HFF-Myc (cell line): Measurements from ENCODE around the gene GADL1.

Source experiments
- DNase-seq: peaks from one replicate; pipeline ENCODE4 v3.0.0-alpha.2; 2011; ENCODE audit warnings: low read depth; ENCODE audit errors: extremely low read depth
- H3K4me3 ChIP-seq: replicated peaks from 2 replicates; pipeline ENCODE4 v1.5.1; 2011; ENCODE audit warnings: low read depth, mild to moderate bottlenecking, control low read depth, low read length
- TF ChIP-seq, protein P1 (sequence below): IDR thresholded peaks from 2 replicates; pipeline ENCODE4 v1.5.1; 2012; ENCODE audit warnings: mild to moderate bottlenecking, low read depth, low read length, control low read depth; ENCODE audit errors: missing control alignments

Gene GADL1

DNA sequence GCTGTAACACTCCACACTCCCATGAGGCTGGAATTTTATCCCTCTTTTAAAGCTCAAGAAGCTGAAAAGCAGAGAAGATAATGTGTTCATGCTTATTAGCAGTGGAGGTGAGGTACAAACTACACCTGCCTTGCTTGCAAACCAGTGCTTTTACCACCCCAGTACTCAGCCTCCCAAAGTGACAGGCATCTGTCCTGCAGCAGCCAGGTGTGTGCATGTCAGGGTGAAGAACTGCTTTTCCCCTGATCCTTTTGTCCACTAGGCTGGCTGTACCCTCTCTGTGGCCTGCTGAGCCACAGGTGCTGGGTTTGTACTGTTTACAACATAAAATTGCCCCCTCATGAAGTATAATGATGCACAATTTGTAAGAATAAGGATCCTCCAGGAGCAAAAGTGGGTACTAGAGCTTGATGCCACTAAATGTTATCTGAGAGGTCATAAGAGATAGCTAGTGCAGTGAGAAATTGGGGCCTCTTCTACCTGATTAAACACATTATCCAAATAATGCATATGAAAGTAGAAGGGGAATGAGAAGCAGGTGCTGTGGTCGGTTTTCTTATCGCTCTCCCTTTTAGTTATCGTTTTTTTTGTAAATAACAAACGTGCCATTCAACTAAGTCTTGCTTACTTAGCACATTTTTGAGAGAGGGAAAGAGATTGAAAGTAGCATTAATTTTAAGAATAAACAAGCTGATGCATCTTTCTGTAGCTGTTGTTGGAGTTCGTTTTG is 39.2 kb upstream of the GADL1 start:
- TF ChIP-seq, protein P1, sequence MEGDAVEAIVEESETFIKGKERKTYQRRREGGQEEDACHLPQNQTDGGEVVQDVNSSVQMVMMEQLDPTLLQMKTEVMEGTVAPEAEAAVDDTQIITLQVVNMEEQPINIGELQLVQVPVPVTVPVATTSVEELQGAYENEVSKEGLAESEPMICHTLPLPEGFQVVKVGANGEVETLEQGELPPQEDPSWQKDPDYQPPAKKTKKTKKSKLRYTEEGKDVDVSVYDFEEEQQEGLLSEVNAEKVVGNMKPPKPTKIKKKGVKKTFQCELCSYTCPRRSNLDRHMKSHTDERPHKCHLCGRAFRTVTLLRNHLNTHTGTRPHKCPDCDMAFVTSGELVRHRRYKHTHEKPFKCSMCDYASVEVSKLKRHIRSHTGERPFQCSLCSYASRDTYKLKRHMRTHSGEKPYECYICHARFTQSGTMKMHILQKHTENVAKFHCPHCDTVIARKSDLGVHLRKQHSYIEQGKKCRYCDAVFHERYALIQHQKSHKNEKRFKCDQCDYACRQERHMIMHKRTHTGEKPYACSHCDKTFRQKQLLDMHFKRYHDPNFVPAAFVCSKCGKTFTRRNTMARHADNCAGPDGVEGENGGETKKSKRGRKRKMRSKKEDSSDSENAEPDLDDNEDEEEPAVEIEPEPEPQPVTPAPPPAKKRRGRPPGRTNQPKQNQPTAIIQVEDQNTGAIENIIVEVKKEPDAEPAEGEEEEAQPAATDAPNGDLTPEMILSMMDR: no peak
- DNase-seq: no peak
- H3K4me3 ChIP-seq: no peak overlapping the region

DNA sequence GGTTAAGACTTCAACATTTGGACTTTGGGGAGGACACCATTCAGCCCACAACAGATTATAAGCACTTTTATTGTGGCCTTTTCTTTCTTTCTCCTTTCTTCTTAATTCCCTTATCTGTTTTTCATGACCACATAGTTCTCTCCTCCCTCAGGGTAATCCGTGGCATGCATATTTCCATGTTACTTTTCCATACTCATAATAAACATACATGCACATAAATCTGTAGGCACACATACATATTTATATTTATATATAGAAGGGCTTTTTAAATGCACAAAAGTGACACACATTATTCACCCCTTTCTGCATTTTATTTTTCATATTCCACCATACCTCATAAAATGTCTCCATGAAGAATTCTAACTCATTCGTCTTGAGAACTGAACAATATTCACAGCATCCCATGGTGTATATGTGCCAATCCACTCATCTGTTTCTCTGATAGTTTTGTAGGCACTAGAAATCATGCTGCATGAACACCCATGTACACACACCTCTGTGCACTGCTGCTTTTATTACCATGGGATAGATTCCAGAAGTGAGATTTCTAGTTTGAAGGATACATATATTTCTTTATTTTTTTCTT is 38.1 kb upstream of the GADL1 start:
- H3K4me3 ChIP-seq: no peak overlapping the region
- DNase-seq: no peak
- TF ChIP-seq, protein P1: no peak

DNA sequence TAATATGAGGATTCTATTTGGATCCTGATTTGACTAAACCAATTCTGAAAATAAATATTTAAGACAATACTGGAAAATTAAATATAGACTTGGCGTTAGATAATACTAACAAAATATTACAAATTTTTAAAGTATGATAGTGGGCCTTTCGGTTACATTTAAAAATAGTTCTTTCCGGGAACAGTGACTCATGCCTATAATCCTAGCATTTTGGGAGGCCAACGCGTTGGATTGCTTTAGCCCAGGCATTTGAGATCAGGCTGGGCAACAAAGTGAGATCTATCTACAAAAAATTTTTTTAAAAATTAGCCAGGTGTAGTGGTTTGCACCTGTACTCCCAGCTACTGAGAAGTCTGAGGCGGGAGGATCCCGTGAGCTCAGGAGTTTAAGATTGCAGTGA is 30.3 kb upstream of the GADL1 start:
- no peak for DNase-seq
- H3K4me3 ChIP-seq: no peak overlapping the region
- TF ChIP-seq, protein P1: no peak

DNA sequence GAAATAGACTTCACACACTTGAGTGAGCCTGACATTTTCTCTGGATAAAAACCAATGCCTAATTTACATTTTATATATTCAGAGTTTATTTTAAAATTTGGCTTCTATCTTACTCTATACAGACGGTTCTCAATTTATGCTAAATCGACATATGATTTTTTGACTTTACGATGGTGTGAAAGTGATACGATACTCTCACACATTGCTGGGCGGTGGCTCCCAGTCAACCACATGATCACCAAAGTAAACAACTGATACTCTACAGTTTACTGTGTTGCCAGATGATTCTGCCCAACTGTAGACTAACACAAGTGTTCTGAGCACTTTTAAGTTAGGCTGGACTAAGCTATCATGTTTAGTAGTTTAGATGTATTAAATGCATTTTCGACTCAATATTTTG is 25.1 kb upstream of the GADL1 start:
- no peak overlapping the region for H3K4me3 ChIP-seq
- no peak for DNase-seq
- TF ChIP-seq, protein P1: no peak

DNA sequence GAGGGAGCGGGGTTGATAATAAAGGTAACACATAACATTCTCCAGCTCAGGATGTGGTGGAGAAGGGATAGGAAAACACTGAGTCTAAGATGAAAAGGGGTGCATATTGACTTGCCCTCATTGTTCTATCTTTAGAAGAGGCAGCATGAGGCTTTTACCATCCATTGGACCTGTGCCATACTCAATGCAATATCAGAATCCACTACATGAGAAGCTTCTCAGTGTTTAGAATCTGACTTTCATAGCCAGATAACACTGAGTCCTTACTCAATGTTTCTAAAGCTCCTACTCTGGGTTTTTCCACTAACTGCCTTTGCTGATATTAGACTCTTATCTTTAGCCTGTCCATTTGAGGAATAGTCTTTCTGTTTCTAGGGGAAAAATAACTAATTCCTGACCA is 24.3 kb upstream of the GADL1 start:
- DNase-seq: no peak
- H3K4me3 ChIP-seq: no peak overlapping the region
- TF ChIP-seq, protein P1: no peak

DNA sequence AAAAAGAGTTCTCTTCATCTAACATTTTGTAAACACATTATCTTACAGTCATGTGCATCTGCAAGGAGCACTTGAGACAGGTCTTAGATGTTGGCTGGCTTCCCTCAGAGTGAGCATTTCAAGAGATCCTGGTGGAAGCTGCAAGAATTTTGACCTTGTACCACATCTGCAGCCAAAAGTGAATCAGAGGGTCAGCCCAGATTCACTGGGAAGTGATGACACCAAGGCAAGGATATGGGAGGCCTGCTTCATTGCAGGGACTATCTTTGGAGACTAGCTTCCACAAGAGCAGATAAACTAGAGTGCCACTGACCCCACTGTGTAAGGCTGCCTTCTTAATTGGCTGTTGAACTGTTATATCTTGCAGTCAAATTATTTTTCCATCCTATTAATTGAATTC is 21.3 kb upstream of the GADL1 start:
- TF ChIP-seq, protein P1: no peak
- no peak overlapping the region for H3K4me3 ChIP-seq
- DNase-seq: no peak
